WI38 (cell line): ENCODE results near the gene AP3S1.
"Not testable (repeated sequence)": the region's sequence is repeated elsewhere in the genome, so short reads cannot be mapped to it uniquely, and the experiment has no call there.

Source experiments
- H3K4me3 ChIP-seq: 2 replicates; pipeline ENCODE4 v1.5.1; 2011; ENCODE audit warnings: low read depth, mild to moderate bottlenecking, control low read depth, low read length
- CTCF ChIP-seq: IDR thresholded peaks from 2 replicates; pipeline ENCODE4 v1.5.1; 2012; ENCODE audit warnings: low read depth, mild to moderate bottlenecking, control low read depth, low read length

AP3S1 gene

GRCh38 chr5:115815006-115815692 is 26.6 kb upstream of the AP3S1 start:
- TF ChIP-seq CTCF: no peak
- H3K4me3 ChIP-seq: no peak overlapping the region; the same call in 1 of the 2 replicates

GRCh38 chr5:115815693-115816225 is 26.0 kb upstream of the AP3S1 start:
- no peak for TF ChIP-seq CTCF
- peak overlapping the region; percentile 58 for H3K4me3 ChIP-seq

- H3K4me3 ChIP-seq: peak within 1 kb of the TSS; percentile 58
- TF ChIP-seq CTCF: no peak
Observed at GRCh38 chr5:115816226-115817081, 25.3 kb upstream of the AP3S1 start, which contains the start of gene CDO1. Gene CDO1, minus strand, starts transcription at chr5:115816659. Its CDS starts 262 bp downstream, at chr5:115816397.

- no peak for TF ChIP-seq CTCF
- no peak overlapping the region for H3K4me3 ChIP-seq
Observed at GRCh38 chr5:115817386-115817785, 24.3 kb upstream of the AP3S1 start.

- TF ChIP-seq CTCF: no peak
- no peak overlapping the region for H3K4me3 ChIP-seq
Observed at GRCh38 chr5:115818821-115819220, 22.9 kb upstream of the AP3S1 start.

- TF ChIP-seq CTCF: no peak
Observed at GRCh38 chr5:115820846-115821245, 20.9 kb upstream of the AP3S1 start.

GRCh38 chr5:115824983-115825382 is 16.8 kb upstream of the AP3S1 start:
- not testable (repeated sequence) for H3K4me3 ChIP-seq

More at GRCh38 chr5:115820846-115821245, 20.9 kb upstream of the AP3S1 start:
- H3K4me3 ChIP-seq: no peak overlapping the region
